Fibroblast of skin of scalp (primary cell): ENCODE measurements around the gene OR56A5. TPM values are rescaled to one million over a fixed set of nuclear protein-coding genes. Genes with fewer than 3 reads are reported as not detected.
"Not testable (repeated sequence)": the region's sequence is repeated elsewhere in the genome, so short reads cannot be mapped to it uniquely, and the experiment has no call there.

Experiments used
- DNase-seq: peaks from one replicate; pipeline ENCODE4 v3.0.0-alpha.2; 2013
- polyA plus RNA-seq, 2 experiments: library from polyadenylated mRNA; unstranded; fragments of 120-200 nt; gene quantifications; one replicate each; pipeline ENCODE4 v1.2.1, GENCODE V29; 2013; ENCODE audit not compliant: insufficient read length in 2 of 2

Gene OR56A5
- not detected for polyA plus RNA-seq (2013, experiment 1 of 2; ENCODE audit: insufficient read length)
- not detected for polyA plus RNA-seq (2013, experiment 2 of 2; ENCODE audit: insufficient read length)

DNA sequence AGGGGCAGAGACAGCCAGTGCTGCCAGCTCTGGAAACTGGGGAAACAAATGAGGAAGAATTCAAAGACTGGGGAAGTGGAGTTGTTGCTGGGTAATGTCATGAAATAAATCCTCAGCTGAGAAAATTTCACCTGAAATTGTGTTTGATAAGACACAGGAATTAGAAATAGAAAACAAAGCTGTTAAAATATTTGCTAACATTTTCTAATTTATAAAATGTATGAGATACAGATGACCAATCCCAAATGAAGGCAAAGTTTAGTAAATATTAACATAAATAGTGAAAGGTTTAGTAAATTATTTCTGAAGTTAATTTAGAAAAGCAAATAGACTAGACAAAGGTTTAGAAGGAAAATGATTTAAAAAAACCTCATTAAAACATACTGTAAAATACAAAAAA, at the start of gene OR56A5:
OR56A5 (minus strand) TSS at position 101 of the 400 bp plus-strand sequence; CDS start at position 101, 0 bp downstream.
- no peak for DNase-seq

DNA sequence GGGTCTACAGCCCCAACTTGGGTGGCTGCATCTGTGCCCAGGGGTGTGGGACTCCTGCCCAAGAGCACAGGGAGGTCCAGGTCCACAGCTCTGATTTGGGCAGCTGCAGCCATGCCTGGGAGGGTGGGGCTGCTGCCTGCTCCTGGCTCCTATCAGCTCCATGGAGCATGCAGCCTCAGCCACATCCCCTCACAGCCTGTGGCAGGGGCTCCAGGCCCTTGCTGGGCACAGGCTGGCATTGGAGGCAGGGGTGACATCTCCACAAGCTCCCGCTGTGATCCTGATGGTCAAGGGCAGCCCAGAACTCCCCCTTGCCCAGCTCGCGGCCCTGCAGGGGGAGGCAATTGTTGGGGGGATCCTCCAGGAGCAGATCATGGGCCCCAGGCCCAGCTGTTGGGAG, 44.7 kb upstream of the OR56A5 start:
- no peak for DNase-seq

DNA sequence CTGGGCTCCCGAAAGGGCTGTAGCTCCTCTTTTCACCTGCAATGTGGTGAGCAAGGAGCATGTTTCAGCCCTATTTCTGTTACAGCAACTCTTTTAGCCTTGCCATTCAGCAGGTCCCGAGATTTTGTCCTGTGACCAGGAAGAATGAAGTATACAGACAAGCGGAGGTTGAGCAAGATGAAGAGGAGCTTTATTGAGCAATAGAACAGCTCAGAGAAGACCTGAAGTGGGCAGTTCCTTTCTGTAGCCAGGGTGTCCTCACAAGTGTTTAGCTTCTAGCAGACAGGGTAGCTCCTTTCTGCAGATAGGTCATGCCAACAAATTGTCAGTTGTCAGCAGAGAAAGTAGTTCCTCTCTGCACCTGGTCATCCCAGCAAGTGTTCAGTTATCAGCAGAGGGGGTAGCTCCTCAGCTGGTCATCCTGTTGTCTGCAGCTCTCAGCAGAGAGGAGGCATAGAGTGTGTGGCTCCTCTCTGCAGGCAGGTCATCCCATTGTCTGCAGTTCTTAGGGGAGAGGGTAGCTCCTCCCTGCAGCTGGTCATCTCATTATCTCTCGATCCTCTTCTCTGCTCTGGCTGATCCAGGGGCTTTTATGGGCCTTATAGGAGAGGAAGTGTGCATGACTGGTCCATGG, 43.9 kb upstream of the OR56A5 start:
- no peak for DNase-seq

DNA sequence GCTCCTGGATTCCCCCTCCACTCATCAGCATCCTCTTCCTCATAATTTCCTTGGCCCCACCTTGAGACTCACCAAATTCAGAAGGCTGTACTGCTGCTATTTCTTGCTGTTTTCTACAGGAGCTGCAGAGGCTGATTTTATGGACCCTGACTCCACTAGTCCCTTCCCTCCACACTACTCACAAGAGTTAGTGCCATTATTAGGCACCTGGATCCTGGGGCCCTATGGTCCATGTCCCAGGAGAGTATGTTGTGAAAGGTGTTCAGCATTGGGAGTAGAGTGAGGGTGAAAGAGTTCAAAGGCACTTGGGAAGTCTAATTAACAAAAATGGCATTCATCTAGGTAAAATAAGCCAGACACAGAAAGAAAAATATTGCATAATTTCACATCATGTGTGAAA, 38.6 kb upstream of the OR56A5 start, which contains the start of gene OR56A4:
OR56A4 (minus strand) TSS at position 101 of the 400 bp plus-strand sequence. CDS start 3,954 bp downstream, outside the sequence.
- DNase-seq = no peak

DNA sequence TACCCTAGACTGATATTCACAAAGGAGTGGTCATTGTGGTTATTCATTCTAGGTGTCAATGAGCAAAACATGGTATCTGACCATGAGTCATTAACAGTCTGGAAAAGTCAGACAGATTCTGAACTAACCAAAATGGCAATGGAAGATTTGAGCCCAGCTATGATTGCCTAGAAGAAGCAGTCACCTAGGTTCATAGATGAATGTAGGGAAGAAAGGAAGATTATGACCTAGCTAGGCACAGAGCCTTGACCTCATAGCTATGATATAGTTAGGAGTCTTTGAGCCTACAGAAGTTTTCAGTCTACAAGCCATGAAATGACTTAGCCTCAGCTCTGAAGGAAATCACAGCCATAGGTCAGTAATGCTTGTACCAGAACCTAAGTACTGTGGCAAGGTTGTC, 38.1 kb upstream of the OR56A5 start:
- no peak for DNase-seq

- DNase-seq = no peak
These were observed 34.0 kb upstream of the OR56A5 start for GRCh38 chr11:6002202-6002699.

GRCh38 chr11:5994791-5995190, 26.5 kb upstream of the OR56A5 start:
- DNase-seq = no peak

DNA sequence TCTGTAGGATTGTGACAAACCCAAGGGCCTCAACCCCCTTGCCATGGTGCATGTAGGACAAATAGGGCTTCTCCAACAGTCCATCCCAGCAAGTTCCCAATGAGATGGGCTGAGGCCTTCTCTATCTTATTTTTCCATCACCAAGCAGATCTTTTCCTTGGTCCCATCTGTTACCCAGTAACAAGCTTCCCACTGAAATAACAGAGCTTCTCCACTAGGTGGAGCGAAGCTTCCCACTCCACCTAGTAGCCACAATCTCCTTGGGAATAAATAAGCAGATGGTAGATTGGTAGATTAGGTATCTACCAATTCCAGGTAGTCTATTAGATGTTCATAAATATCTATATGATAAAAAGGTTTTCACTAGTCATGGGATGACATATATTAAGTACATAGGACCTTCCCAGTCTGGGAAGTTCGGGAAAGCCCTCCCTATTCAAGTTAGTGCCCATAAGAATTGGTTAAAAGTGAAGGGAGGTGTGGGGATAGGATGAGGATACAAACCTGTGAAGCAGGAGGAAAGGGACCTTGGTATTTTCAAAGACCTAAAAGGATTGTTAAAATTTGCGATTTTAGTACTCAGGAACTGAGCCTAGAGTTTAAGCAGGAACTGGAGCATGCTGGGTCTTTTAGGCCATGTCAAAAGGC, 24.4 kb upstream of the OR56A5 start:
- no peak for DNase-seq

DNA sequence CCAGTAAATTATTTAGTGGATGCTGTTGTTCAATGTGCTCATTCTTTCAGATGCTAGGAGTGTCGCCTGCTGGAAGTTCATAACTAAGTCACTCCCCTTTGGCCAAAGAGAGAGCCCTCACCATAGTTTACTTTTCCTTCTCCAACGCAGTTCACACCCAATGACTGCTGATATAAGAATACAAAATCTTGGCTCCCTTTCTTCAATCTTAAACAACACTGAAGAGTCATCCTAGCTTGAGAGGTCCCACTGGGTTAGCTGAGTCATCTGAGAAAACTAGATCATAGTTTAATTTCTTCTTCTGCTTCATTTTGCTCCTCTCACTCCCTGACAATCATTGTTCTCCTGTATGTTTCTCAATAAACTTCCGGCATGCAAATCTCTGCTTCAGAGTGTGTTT, 23.9 kb upstream of the OR56A5 start:
- no peak for DNase-seq

GRCh38 chr11:5989203-5989602, 20.9 kb upstream of the OR56A5 start:
- DNase-seq = no peak

DNA sequence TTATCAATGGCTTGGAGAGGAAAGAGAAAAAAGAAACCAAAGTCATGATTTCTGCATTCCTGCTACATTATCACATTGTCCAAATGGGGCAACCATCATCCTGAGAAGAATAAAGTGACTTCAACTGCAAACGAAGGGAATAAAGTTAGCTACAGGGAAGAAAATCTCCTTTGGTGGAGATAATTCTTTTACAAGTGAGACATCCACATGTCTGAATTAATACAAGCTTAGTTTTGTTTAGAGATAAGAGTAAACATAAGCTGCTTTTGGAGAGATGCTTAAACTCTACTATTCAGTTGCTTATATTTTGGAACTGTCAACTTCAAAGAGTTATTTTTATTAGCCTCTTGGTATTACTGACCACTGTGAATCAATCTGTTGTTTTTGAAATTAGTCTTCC, 18.6 kb upstream of the OR56A5 start, which contains the start of gene OR52L1:
OR52L1 (minus strand) TSS at position 101 of the 400 bp plus-strand sequence; CDS start at position 46, 55 bp downstream.
- no peak for DNase-seq

DNA sequence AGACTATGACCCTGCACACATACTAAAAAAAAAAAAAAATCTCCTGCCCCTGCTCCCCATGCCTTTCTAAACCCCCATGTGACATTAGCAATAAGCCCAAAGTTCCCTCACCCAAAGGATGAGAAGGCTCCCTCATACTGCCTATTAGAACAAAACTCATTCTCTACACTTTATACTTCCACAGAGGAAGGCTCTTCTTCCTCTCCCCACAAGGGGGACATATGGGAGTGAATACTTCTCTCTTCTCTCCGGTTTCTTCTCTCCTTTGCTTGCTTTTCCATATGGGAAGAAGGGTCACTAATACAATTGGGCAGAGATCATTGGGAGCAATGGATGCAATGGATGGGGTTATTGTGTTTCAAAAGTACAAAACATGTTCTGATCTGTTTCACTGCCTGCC, 15.1 kb upstream of the OR56A5 start:
- DNase-seq = no peak

DNA sequence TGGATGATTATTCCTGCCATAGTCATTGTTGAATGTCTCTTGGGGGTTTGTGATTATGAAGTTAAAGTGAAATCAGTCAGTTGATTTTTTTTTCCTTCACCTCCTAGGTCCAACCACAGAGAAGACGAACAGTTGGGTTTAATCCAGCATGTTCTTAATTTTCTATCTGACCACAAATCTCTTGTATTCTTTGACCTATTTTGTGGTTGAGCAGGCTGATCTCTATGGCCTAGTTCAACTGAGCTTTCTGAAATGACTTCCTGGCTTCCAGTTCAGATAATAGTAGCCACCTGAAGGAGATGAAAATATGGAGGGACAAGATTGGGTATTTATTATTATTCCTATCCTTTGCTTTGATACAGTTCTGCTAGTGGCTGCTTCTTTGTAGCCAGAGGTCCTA, 5.2 kb upstream of the OR56A5 start:
- DNase-seq = no peak

GRCh38 chr11:5967708-5968107, 586 bp downstream of the OR56A5 start:
- DNase-seq = no peak

- DNase-seq = no peak
These were observed 1.3 kb downstream of the OR56A5 start for GRCh38 chr11:5966958-5967357.

DNA sequence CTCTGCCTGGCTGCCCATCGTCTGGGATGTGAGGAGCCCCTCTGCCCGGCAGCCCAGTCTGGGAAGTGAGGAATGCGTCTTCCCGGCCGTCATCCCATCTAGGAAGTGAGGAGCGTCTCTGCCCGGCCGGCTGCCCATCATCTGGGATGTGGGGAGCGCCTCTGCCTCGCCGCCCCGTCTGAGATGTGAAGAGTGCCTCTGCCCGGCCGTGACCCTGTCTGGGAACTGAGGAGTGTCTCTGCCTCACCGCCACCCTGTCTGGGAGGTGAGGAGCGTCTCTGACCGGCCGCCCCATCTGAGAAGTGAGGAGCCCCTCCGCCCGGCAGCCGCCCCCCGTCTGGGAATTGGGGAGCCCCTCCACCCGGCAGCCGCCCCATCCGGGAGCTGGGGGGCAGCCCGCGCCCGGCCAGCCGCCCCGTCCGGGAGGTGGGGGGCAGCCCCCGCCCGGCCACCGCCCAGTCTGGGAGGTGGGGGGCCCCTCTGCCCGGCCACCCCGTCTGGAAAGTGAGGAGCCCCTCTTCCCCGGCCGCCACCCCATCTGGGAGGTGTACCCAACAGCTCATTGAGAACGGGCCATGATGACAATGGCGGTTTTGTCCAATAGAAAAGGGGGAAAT, 7.5 kb downstream of the OR56A5 start:
- DNase-seq = not testable (repeated sequence)

DNA sequence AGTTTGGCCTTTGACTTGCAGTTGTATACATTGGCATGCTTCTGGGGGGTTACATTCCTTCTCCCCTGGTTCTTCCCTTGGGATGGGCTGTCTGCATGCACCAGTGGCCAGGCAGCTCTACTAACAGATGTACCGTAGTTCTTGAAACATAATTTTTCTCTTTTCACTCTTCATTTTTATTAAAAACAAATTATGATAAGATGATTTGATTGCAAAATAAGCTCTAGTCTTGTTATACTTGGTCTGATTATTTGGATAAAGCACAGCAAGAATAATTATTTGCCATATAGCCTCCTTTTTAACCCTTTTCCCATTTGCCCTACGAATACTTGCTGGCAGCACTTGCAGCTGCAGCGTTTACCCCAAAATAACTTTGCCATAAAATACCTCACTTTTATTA, 12.7 kb downstream of the OR56A5 start:
- no peak for DNase-seq

DNA sequence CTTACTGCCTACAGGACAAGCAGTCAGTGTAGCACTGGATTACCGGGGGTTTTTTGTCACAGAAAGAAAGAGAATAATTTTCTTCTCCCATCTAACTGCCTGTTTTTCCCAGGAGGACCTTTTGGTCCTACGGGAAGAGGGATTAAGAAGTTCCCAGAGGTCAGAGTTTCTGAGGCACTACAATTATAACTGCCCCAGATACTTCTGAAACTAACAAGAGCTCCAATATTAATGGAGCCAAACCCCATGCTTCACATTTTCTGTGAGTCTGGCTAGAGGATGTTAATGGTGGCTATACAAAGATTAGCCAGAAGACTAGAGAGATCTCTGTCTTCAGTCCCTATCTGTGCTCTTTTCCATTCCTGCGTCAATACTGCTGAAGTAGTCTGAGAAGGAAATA, 26.3 kb downstream of the OR56A5 start, which contains the start of gene OR56A3:
OR56A3 (plus strand) TSS at position 301 of the 400 bp plus-strand sequence. CDS start 5,096 bp downstream, outside the sequence.
- DNase-seq = no peak

DNA sequence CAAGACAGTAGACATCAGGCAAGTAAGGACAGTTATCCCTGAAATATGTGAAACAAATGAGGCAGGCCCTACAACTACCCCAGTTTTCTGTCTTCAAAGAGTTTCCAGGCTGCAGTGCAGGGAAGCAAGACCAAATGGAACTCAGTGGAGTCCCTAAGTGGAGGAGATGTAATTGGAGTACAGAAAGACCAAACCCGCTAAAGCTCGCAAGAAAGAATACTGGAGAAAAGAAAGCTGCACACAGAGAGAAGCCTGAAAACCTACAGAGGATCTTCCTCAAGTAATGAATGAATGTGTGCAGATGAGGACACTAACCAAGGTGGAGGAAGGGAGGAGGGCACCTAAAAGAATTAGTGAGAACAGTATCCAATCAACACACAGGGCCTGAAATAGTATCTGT, 27.5 kb downstream of the OR56A5 start:
- no peak for DNase-seq

DNA sequence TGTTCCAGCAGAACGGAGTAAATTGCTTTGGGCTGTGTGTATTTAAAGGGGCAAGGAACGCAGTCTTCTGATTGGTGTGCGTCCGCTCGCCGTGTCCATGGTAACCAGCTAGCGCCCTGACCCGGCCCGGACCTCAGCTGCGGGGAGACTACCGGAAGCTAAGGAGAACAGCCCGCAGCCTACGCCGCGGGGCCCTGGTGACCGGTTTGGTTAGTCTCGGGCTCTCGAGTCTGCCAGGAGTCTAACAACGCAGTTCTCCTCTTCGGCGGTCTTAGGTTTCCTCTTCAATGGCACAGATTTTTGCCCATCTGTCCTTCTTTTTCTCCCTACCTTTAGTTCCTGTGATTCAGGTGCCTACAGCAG, 29.7 kb downstream of the OR56A5 start:
- no peak for DNase-seq

DNA sequence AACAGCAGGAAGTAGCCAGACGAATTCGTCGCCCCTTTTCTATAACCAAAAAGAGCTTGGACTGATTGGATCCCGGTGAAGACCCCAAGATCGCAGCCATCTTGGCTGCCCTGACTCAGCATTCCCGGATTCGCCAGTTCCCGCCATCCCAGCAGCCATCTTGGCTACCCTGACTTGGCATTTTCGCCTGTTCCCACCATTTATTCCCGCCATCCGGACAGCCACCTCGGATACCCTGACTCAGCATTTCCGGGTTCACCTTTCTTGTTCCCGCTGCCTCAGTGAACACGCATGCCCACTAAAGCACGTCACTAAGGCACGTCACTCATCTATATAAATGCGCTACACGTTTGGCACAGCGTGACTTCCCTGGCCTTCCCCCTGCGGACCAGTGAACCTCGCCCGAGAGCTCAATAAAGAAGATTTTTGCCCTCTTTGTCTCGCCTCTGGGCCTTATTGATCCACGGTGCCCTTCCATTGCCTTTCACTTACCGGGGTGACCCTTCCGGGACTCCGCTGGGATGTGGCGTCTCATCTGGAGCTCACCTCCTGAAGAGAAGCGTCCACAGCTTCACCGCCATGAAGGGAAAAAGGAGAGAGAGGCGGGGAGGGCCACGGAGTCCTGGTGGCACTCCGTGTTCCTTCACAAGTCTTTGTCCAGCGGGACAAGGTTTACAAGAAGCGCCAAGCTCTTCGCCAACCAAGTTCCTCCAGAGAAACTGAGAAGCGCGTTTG, 30.3 kb downstream of the OR56A5 start:
- DNase-seq = no peak

GRCh38 chr11:5933116-5933515, 35.2 kb downstream of the OR56A5 start:
- DNase-seq = no peak

DNA sequence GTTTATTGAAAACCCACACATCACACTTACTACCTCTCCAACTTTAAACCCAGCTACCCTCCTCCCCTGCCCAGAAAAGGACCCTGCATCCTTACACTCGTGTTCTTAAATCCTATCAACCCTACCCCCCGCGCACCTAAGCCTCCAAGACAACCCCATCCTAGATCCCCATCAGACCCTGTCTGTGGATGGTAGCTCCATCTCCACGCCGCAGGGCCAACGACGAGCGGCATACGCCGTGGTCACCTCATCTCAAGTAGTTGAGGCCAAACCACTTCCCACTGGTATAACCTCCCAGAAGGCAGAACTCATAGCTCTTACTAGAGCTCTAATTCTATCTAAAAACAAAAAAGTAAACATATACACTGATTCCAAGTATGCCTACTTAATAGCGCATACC, 35.6 kb downstream of the OR56A5 start:
- no peak for DNase-seq
